ENCODE data around the gene UFD1. TPM values are rescaled to one million over a fixed set of nuclear protein-coding genes. Genes with fewer than 3 reads are reported as not detected.
A peak's percentile ranks its signal among the peaks of the same experiment; 100 is the strongest.

Gene UFD1
- total and polyA plus RNA-seq, 9 of the 15 experiments (the other 6 are each of a cell fraction or from before 2014, with no cell fraction given): 238 to 645 (median 363) TPM

- TF ChIP-seq E2F3 (CRISPR knock-in tag; IDR thresholded peaks at IDR 0.05): no peak
- no peak for TF ChIP-seq POLR2H (tag; IDR thresholded peaks at IDR 0.05; ENCODE audit: low read depth)
- TF ChIP-seq FOXP1 (CRISPR knock-in tag; IDR thresholded peaks at IDR 0.05): no peak
- peak; percentile 58; the same call in 1 of the 2 replicates for TF ChIP-seq CTBP1 (IDR thresholded peaks at IDR 0.05; ENCODE audit: borderline replicate concordance)
- TF ChIP-seq PCBP1 (IDR thresholded peaks at IDR 0.05; ENCODE audit: low read depth, low read length, poor library complexity, severe bottlenecking): no peak
- no peak for TF ChIP-seq NR2C2 (CRISPR knock-in tag; IDR thresholded peaks at IDR 0.05)
- TF ChIP-seq NR2C2 (tag; IDR thresholded peaks at IDR 0.05): no peak; the same call in 1 of the 2 replicates
- no peak for TF ChIP-seq ZNF23 (CRISPR knock-in tag; IDR thresholded peaks at IDR 0.05)
- TF ChIP-seq ZNF184 (CRISPR knock-in tag; IDR thresholded peaks at IDR 0.05): no peak
- TF ChIP-seq RCOR1 (IDR thresholded peaks at IDR 0.05; ENCODE audit: borderline replicate concordance in 1 of 2, low read depth in 2 of 2, low read length in 2 of 2): peak in 1 of 2 experiments; percentile 67; a peak in 1 of 4 replicates
- peak; percentile 68; the same call in 1 of the 2 replicates for TF ChIP-seq KLF16 (IDR thresholded peaks at IDR 0.05)
- TF ChIP-seq BRD4 (IDR thresholded peaks at IDR 0.05): no peak
- TF ChIP-seq ATF1 (CRISPR knock-in tag; IDR thresholded peaks at IDR 0.05): no peak
- TF ChIP-seq ATF1 (tag; IDR thresholded peaks at IDR 0.05): peak; percentile 82
- 0 out of 2 replicates have a peak, but pooled peaks have one; percentile 74 for TF ChIP-seq ARID3B (CRISPR knock-in tag; IDR thresholded peaks at IDR 0.05; ENCODE audit: borderline replicate concordance)
- TF ChIP-seq ZFP30 (CRISPR knock-in tag; IDR thresholded peaks at IDR 0.05; ENCODE audit: borderline replicate concordance): no peak
- no peak for TF ChIP-seq ELK3 (CRISPR knock-in tag; IDR thresholded peaks at IDR 0.05)
- no peak for TF ChIP-seq ELF4 (CRISPR knock-in tag; IDR thresholded peaks at IDR 0.05)
- 0 out of 2 replicates have a peak, but pooled peaks have one; percentile 34 for TF ChIP-seq SUPT5H (IDR thresholded peaks at IDR 0.05)
- TF ChIP-seq ZNF655 (CRISPR knock-in tag; IDR thresholded peaks at IDR 0.05): no peak
- TF ChIP-seq ZNF174 (CRISPR knock-in tag; IDR thresholded peaks at IDR 0.05): no peak
- TF ChIP-seq MTF1 (CRISPR knock-in tag; IDR thresholded peaks at IDR 0.05; ENCODE audit: borderline replicate concordance): no peak
- TF ChIP-seq ZNF175 (CRISPR knock-in tag; IDR thresholded peaks at IDR 0.05; ENCODE audit: low read depth): no peak
- no peak for TF ChIP-seq E4F1 (CRISPR knock-in tag; IDR thresholded peaks at IDR 0.05; ENCODE audit: borderline replicate concordance)
These were observed 18.3 kb upstream of the UFD1 start (continued) for GRCh38 chr22:19497245-19497644.
